GM19463 (cell line): ENCODE measurements around the gene NWD2.
"Not testable (repeated sequence)": the region's sequence is repeated elsewhere in the genome, so short reads cannot be mapped to it uniquely, and the experiment has no call there.

Source experiments
- ATAC-seq: cut with Tn5 transposase; IDR thresholded peaks from one replicate; pipeline ENCODE4 v1.9.1; 2021; ENCODE audit warnings: mild to moderate bottlenecking, moderate library complexity; ENCODE audit not compliant: unreplicated experiment

The NWD2 gene

DNA sequence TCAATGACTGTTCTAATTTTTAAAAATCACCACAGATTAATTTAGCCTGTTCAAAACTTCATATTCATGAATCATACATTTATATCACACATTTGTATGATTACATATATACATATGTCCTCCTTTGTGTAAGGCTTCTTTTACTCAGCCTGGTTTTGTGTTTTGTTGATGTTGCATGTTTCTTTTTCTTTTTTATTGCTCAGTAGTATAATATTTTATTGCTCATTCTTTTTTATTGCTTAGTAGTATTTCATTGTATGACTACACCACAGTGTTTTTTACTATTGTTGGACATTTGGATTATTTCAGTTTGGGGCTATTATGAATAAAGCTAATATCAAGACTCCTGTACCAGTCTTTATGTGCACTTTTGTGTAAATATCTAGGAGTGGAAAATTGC is 243.1 kb downstream of the NWD2 start:
- no peak for ATAC-seq

DNA sequence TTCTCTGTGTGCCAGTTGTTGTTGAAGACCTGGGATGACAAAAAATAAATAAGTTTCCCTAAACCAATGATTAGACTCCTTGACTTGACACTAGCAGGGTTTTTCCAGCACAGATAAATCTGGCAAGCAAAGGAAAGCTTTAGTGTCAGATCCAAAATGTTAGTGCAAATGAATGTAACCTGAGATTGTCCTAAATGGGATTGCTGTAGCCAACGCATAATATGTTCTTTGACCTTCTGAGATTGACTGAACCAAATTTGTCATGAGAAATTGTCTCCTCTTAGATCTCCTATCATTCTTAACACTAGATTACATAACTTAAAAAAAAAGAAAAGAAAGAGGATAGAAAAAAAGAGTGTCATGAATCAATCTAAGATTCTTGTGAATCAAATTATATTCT is 245.2 kb downstream of the NWD2 start:
- no peak for ATAC-seq

GRCh38 chr4:37490391-37491347 is 246.1 kb downstream of the NWD2 start:
- ATAC-seq = no peak

DNA sequence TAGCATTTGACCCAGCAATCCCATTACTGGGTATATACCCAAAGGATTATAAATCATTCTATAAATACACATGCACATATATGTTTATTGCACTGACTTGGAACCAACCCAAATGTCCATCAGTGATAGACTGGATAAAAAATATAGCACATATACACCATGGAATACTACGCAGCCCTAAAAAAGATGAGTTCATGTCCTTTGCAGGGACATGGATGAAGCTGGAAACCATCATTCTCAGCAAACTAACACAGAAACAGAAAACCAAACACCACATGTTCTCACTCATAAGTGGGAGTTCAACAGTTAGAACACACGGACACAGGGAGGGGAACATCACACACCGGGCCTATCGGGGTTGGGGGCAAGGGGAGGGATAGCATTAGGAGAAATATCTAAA is 250.8 kb downstream of the NWD2 start:
- ATAC-seq = not testable (repeated sequence)
